Endothelial cell of umbilical vein (primary cell): ENCODE measurements around the gene CTSG. TPM values are rescaled to one million over a fixed set of nuclear protein-coding genes. Genes with fewer than 3 reads are reported as not detected.

Experiments used
- BruUV-seq: library from RNA; stranded (reverse); fragments of 400-500 nt; replicated peaks from 2 replicates; lab custom pipeline; 2021; lab: Mats Ljungman, UMichigan
- CTCF ChIA-PET: fragments of 300-600, 350-600 bp; sonication (Branson Sonifier 250); formaldehyde crosslinking; loops from one replicate; lab custom pipeline; 2021; ENCODE audit warnings: antibody characterized with exemption, inconsistent platforms; lab: Charles Lee
- POLR2A ChIA-PET: fragments of 300-600, 350-600 bp; sonication (Branson Sonifier 250); formaldehyde crosslinking; loops from one replicate; lab custom pipeline; 2021; ENCODE audit warnings: antibody characterized with exemption, inconsistent platforms; lab: Charles Lee
- DNase-seq: peaks from one replicate; pipeline ENCODE4 v3.0.0-alpha.2; 2011; ENCODE audit warnings: low read depth, low spot score
- FAIRE-seq: peaks from 2 replicates; lab custom pipeline; 2011; peaks lifted over from hg19 to GRCh38; lab: Jason Lieb, UNC
- H2AFZ ChIP-seq: 2 replicates; pipeline ENCODE4 v1.6.0; 2012; ENCODE audit warnings: low read depth, low read length, control low read depth, inconsistent platforms
- H3K27ac ChIP-seq: 2 replicates; pipeline ENCODE4 v1.5.1; 2011; ENCODE audit warnings: low read depth, mild to moderate bottlenecking, control low read depth, low read length, moderate library complexity; ENCODE audit not compliant: insufficient read depth
- H3K27me3 ChIP-seq, 2 experiments: 2 replicates each; pipeline versions ENCODE4 v1.6.0 to v1.6.1; 2011; ENCODE audit warnings: low read length in 2 of 2, mixed read lengths in 1 of 2; ENCODE audit not compliant: control insufficient read depth in 2 of 2, insufficient read depth in 2 of 2
- H3K36me3 ChIP-seq, 2 experiments: 2 replicates in 1 of 2; 3 replicates in 1 of 2; pipeline ENCODE4 v1.5.1; 2011; ENCODE audit warnings: low read length in 2 of 2, mild to moderate bottlenecking in 1 of 2, moderate library complexity in 1 of 2; ENCODE audit not compliant: control insufficient read depth in 2 of 2, insufficient read depth in 2 of 2; ENCODE audit errors: extremely low read depth in 1 of 2
- H3K4me1 ChIP-seq: 3 replicates; pipeline ENCODE4 v1.5.1; 2011; ENCODE audit warnings: mild to moderate bottlenecking, low read length; ENCODE audit not compliant: control insufficient read depth, insufficient read depth; ENCODE audit errors: extremely low read depth
- H3K4me2 ChIP-seq: 2 replicates; pipeline ENCODE4 v1.6.1; 2011; ENCODE audit warnings: low read length, control low read depth, mixed read lengths; ENCODE audit not compliant: insufficient read depth
- H3K4me3 ChIP-seq, 3 experiments: fragments of 200-600 bp in 1 of 3; sonication (generic), shearing (Covaris generic) in 1 of 3; replicated peaks in 1 of 3; 2 replicates each; pipeline ENCODE4 v1.5.1; 2011 to 2016; ENCODE audit warnings: control low read depth in 3 of 3, low read length in 3 of 3, mild to moderate bottlenecking in 2 of 3, inconsistent platforms in 1 of 3, low read depth in 1 of 3, moderate library complexity in 1 of 3; ENCODE audit not compliant: insufficient read depth in 1 of 3
- H3K79me2 ChIP-seq: 2 replicates; pipeline ENCODE4 v1.6.0; 2012; ENCODE audit warnings: low read length, inconsistent platforms; ENCODE audit not compliant: control insufficient read depth, insufficient read depth
- H3K9ac ChIP-seq: replicated peaks from 2 replicates; pipeline ENCODE3; 2011; ENCODE audit warnings: low read length, control low read depth; ENCODE audit not compliant: insufficient read depth; ENCODE audit errors: extremely low read depth
- H3K9me1 ChIP-seq: replicated peaks from 3 replicates; pipeline ENCODE4 v1.6.0; 2011; ENCODE audit warnings: mild to moderate bottlenecking, low read length; ENCODE audit not compliant: control insufficient read depth, insufficient read depth; ENCODE audit errors: extremely low read depth
- H3K9me3 ChIP-seq: replicated peaks from 2 replicates; pipeline ENCODE4 v1.5.1; 2012; ENCODE audit warnings: low read length, inconsistent platforms; ENCODE audit not compliant: control insufficient read depth, insufficient read depth
- H4K20me1 ChIP-seq: replicated peaks from 2 replicates; pipeline ENCODE3; 2011; ENCODE audit warnings: mild to moderate bottlenecking, low read length; ENCODE audit not compliant: control insufficient read depth, insufficient read depth; ENCODE audit errors: extremely low read depth
- FOS ChIP-seq: IDR thresholded peaks from 2 replicates; pipeline ENCODE4 v1.6.1; 2011; ENCODE audit warnings: mild to moderate bottlenecking, low read length, moderate library complexity, borderline replicate concordance; ENCODE audit not compliant: insufficient read depth
- GATA2 ChIP-seq: IDR thresholded peaks from 2 replicates; pipeline ENCODE4 v1.7.0; 2011; ENCODE audit warnings: low read depth, mild to moderate bottlenecking, moderate library complexity, mixed read lengths, low read length; ENCODE audit not compliant: insufficient read length, insufficient read depth
- dilution Hi-C: fragments of 300-500 bp; cut with MboI; formaldehyde crosslinking; loops from one replicate; pipeline ENCODE4 v1.15.0; 2019; ENCODE audit warnings: low sequenced_read_pairs; ENCODE audit not compliant: extremely low pct_ligation_motif_present
- intact Hi-C: fragments of 100-400 bp; cut with micrococcal nuclease; formaldehyde crosslinking; loops from one replicate; pipeline ENCODE4 v1.10.0; 2022
- polyA plus RNA-seq, 4 experiments: library from polyadenylated mRNA; depleted of rRNA in 3 of 4; stranded (reverse) in 3 of 4; unstranded in 1 of 4; fragments of >200 nt; gene quantifications; 2 replicates each; pipeline versions ENCODE4 v1.2.1 to v1.2.3, GENCODE V29; 2011 to 2012; ENCODE audit warnings: missing spikeins in 1 of 4
- total RNA-seq: library from RNA; stranded (reverse); gene quantifications from 2 replicates; pipeline ENCODE4 v1.2.3, GENCODE V29; 2021
- TF ChIP-seq, protein P1 (sequence below), 2 donors: IDR thresholded peaks; 1 replicate in 1 of 2; 2 replicates in 1 of 2; pipeline ENCODE4 v1.5.1; 2011; ENCODE audit warnings: low read length in 2 of 2, mild to moderate bottlenecking in 2 of 2, moderate library complexity in 2 of 2, control low read depth in 1 of 2, inconsistent platforms in 1 of 2, low read depth in 1 of 2; ENCODE audit not compliant: insufficient read depth in 1 of 2; ENCODE audit errors: extremely low read depth in 1 of 2

The CTSG gene
- total and polyA plus RNA-seq, 2 donors (not counting 3 experiments of a cell fraction or from before 2014, with no cell fraction given) = not detected

GRCh38 chr14:24609655-24610344 is 33.8 kb upstream of the CTSG start, which contains the start of gene GZMH:
TSS of gene GZMH (minus strand) at chr14:24609685. CDS start at chr14:24609613, 72 bp downstream.
- POLR2A ChIA-PET = no interaction called here
- Histone ChIP-seq H3K4me2 (no peak within 1 kb of the TSS), H3K27ac (no peak within 1 kb of the TSS), H3K9me3 (no peaks in the 10 kb centered on the region), H3K9ac (no peak within 1 kb of the TSS), H3K36me3 (no peaks in the 10 kb centered on the region), H3K4me3 (no peak within 1 kb of the TSS), H3K9me1 (no peaks in the 10 kb centered on the region), H3K27me3 (no peaks in the 10 kb centered on the region), H3K79me2 (no peaks in the 10 kb centered on the region), H2AFZ (no peak within 1 kb of the TSS), H4K20me1 (no peaks in the 10 kb centered on the region), H3K4me1 (no peaks in the 10 kb centered on the region)
- CTCF ChIA-PET = no interaction called here
- DNase-seq = no peak
- TF ChIP-seq, protein P1, sequence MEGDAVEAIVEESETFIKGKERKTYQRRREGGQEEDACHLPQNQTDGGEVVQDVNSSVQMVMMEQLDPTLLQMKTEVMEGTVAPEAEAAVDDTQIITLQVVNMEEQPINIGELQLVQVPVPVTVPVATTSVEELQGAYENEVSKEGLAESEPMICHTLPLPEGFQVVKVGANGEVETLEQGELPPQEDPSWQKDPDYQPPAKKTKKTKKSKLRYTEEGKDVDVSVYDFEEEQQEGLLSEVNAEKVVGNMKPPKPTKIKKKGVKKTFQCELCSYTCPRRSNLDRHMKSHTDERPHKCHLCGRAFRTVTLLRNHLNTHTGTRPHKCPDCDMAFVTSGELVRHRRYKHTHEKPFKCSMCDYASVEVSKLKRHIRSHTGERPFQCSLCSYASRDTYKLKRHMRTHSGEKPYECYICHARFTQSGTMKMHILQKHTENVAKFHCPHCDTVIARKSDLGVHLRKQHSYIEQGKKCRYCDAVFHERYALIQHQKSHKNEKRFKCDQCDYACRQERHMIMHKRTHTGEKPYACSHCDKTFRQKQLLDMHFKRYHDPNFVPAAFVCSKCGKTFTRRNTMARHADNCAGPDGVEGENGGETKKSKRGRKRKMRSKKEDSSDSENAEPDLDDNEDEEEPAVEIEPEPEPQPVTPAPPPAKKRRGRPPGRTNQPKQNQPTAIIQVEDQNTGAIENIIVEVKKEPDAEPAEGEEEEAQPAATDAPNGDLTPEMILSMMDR (IDR thresholded peaks at IDR 0.05; ENCODE audit: extremely low read depth in 1 of 2, insufficient read depth in 1 of 2, low read depth in 1 of 2, low read length in 2 of 2) = no peak
- no peak for TF ChIP-seq GATA2
- TF ChIP-seq FOS = no peak
- BruUV-seq = no TSS peak
- dilution Hi-C loops (no loop called here), intact Hi-C loops (no loop called here)
- no peak for FAIRE-seq
